Activated naive CD8-positive, alpha-beta T cell treated with anti-CD3 and anti-CD28 coated beads, Interleukin-2, amount 10 ng/mL, durations not matched to agents 7 days and 5 days (primary cell): Measurements from ENCODE around the gene HSD17B11. TPM values are rescaled to one million over a fixed set of nuclear protein-coding genes. Genes with fewer than 3 reads are reported as not detected.
"Not testable (repeated sequence)": the region's sequence is repeated elsewhere in the genome, so short reads cannot be mapped to it uniquely, and the experiment has no call there.

Source experiments
- ATAC-seq: fragments of 150-1000 bp; cut with Tn5 transposase; one replicate; pipeline ENCODE4 v1.10.0; 2021; ENCODE audit warnings: low read depth, moderate library complexity
- POLR2A ChIA-PET: fragments of 350-600 bp; sonication (Branson Sonifier 250); formaldehyde crosslinking; loops from one replicate; lab custom pipeline; 2021; ENCODE audit warnings: antibody characterized with exemption; lab: Charles Lee
- DNase-seq: peaks from one replicate; pipeline ENCODE4 v3.0.0; 2021
- H3K27ac Mint-ChIP-seq: one replicate; pipeline ENCODE4 v1.8.0; 2022; ENCODE audit warnings: mild to moderate bottlenecking, mixed read lengths
- H3K27me3 Mint-ChIP-seq: one replicate; pipeline ENCODE4 v1.8.0; 2022; ENCODE audit warnings: mild to moderate bottlenecking, moderate library complexity, mixed read lengths
- H3K36me3 Mint-ChIP-seq: one replicate; pipeline ENCODE4 v1.8.0; 2021; ENCODE audit warnings: mild to moderate bottlenecking, mixed read lengths
- H3K4me1 Mint-ChIP-seq: one replicate; pipeline ENCODE4 v1.8.0; 2021; ENCODE audit warnings: mixed read lengths
- H3K4me3 Mint-ChIP-seq: one replicate; pipeline ENCODE4 v1.8.0; 2022; ENCODE audit warnings: mild to moderate bottlenecking, moderate library complexity, mixed read lengths
- H3K9me3 Mint-ChIP-seq: one replicate; pipeline ENCODE4 v1.8.0; 2021; ENCODE audit warnings: mixed read lengths
- total RNA-seq, 2 experiments: library from RNA; stranded (reverse); gene quantifications; one replicate each; pipeline ENCODE4 v1.2.3, GENCODE V29; 2021

The HSD17B11 gene
- total RNA-seq, 2 experiments from 2014 or later, result 42.8 to 48.0 TPM

DNA sequence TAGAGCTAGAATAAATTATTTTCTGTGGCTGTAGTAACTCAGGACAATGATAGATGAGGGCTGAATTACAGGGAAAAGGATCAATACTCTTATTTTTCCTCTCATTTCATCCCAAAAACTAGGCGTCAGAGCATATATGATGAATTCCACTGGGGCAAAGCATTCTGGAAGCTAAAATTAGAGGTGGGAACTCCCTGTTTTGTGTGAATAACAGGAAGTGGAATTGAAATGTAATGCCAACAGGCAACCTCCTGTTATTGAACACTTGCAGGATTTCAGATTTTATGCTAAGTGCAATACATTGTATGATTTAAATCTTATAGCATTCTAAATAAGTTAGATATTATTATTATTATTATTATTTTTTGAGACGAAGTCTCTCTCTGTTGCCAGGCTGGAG, 20.9 kb downstream of the HSD17B11 start:
- Mint-ChIP-seq H3K4me3 (no peak overlapping the region), H3K9me3 (no peaks in the 10 kb centered on the region), H3K4me1 (no peaks in the 10 kb centered on the region), H3K27ac (no peak overlapping the region), H3K27me3 (no peaks in the 10 kb centered on the region), H3K36me3 (peaks cover 28% of the 10 kb centered on the region)
- ATAC-seq (no peak), DNase-seq (no peak)
- POLR2A ChIA-PET, result no interaction called here

DNA sequence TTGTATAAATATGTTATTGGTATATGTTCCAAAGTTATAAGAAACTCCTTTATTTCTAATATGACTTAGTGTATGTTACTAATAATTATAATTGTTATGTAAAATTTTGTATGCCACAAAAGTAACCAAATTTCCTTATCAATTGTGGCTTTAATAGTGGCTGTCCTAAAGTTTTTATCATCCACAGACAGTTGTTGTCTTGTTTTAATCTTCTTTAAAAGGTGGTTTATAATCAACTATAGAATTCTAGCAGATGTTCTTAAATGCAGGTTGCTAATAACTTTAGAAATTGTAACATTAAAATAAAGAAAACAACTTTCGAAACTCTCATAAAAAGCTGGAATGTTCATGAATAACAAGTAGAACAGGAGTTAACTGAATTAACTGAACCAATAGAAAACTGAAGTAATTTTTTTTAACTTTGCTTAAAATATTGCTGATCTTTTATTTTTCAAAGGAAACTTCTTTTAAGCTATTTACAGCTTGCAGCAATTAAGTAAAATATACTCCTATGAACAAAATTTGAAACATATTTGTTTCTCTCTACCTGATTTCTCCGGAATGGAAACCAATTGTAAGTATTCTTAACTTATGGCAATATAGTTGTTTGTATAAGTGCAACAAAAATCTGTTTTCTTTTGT, 24.3 kb downstream of the HSD17B11 start:
- Mint-ChIP-seq H3K9me3 (no peaks in the 10 kb centered on the region), H3K27me3 (no peaks in the 10 kb centered on the region), H3K27ac (no peak overlapping the region), H3K4me3 (no peak overlapping the region), H3K4me1 (no peaks in the 10 kb centered on the region), H3K36me3 (peaks cover 33% of the 10 kb centered on the region)
- POLR2A ChIA-PET, result no interaction called here
- ATAC-seq, result no peak
- no peak for DNase-seq

DNA sequence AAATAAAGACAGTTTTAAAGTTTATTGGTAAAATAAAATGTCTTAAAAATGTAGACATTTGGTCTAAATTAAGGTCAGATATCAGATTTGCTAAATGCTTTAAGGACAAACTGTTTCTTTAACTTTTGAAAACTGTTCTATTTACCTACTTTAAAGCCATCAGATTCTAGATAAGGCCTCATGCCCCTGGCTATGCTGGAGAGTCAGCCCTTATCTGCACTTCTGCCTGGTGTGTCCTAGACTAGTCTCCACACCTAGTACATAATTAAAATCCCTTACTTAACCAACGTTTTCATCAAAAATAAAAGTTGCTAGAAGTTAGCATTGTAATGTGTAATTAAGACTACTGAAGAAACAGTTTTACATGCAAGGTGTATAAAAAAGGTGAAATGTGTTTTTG, 25.6 kb downstream of the HSD17B11 start:
- POLR2A ChIA-PET, result no interaction called here
- no peaks in the 10 kb centered on the region for H3K27me3 Mint-ChIP-seq
- H3K36me3 Mint-ChIP-seq, result peaks cover 27% of the 10 kb centered on the region
- no peak overlapping the region for H3K4me3 Mint-ChIP-seq
- H3K27ac Mint-ChIP-seq, result no peak overlapping the region
- H3K4me1 Mint-ChIP-seq, result no peaks in the 10 kb centered on the region
- no peak for ATAC-seq
- DNase-seq, result no peak
- no peaks in the 10 kb centered on the region for H3K9me3 Mint-ChIP-seq

DNA sequence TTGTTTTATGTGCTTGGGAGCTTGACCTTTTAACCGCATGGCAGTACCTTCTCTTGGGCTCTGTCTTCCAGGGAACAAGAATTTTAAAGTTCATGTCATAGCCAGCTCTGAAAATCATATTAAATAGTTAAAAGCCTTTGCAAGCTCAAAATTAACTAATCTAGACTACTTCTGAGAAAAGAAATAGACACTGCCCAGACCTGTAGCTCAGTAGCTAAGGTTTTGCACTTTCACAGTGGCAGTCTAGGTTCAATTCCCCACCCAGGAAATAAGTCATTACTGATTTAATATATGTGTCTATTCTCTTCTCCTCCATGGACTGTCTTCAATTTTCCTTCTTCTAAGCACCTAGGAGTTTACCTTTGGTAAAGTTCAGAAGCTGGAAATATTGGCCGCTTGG, 27.4 kb downstream of the HSD17B11 start:
- no peak overlapping the region for H3K4me3 Mint-ChIP-seq
- H3K27me3 Mint-ChIP-seq, result no peaks in the 10 kb centered on the region
- ATAC-seq, result no peak
- no peaks in the 10 kb centered on the region for H3K4me1 Mint-ChIP-seq
- no peak for DNase-seq
- H3K36me3 Mint-ChIP-seq, result peaks cover 24% of the 10 kb centered on the region
- no peak overlapping the region for H3K27ac Mint-ChIP-seq
- POLR2A ChIA-PET, result no interaction called here
- no peaks in the 10 kb centered on the region for H3K9me3 Mint-ChIP-seq

DNA sequence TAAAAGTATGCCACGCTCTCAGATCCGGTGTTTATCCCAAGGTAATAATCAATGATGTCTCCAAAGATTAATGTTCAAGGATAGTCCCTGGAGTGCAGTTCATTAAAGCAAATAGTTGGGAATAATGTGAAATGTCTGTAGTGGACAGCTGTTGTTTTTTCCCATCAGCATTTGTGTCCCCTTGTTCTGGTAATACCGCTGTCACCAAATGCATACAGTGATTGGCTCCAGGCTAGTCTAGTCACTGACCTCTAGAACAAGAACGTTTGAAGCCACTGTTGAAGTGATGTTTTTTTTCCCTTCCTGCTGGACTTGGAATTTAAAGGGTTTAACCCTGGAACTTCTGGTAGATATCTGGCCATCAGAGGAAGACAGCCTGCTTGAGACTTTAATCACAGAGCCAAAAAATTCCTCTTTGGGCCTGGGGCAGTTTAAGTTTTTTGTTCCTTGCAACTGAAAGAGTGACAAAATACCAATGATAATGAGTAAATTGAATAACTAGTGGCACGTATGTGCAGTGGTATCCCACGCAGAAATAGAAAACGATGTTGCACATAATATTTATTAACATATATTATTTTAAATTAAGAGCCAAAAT, 30.6 kb downstream of the HSD17B11 start:
- POLR2A ChIA-PET, result no interaction called here

DNA sequence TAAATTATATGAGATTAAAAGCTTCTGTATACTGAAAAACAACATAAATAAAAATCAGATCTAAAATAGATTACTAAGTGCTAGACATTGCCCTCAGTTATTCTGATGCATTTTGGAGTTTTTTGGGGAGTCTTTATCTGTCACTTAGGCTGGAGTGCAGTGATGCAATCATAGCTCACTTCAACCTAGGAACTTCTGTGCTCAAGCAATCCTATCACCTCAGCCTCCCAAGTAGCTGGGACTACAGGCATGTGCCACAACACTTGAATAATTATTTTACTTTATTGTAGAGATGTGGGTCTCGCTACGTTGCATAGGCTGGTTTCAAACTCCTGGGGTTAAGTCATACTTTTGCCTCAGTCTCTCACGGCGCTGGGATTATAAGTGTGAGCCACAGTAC, 31.7 kb downstream of the HSD17B11 start:
- POLR2A ChIA-PET, result no interaction called here
- no peak overlapping the region for H3K4me3 Mint-ChIP-seq
- H3K9me3 Mint-ChIP-seq, result no peaks in the 10 kb centered on the region
- H3K4me1 Mint-ChIP-seq, result no peaks in the 10 kb centered on the region
- DNase-seq, result no peak
- no peaks in the 10 kb centered on the region for H3K27me3 Mint-ChIP-seq
- peaks cover 6% of the 10 kb centered on the region for H3K36me3 Mint-ChIP-seq
- H3K27ac Mint-ChIP-seq, result no peak overlapping the region
- no peak for ATAC-seq

More for the DNA sequence above, 30.6 kb downstream of the HSD17B11 start:
- Mint-ChIP-seq H3K27ac (no peak overlapping the region), H3K36me3 (peaks cover 9% of the 10 kb centered on the region), H3K4me3 (no peak overlapping the region), H3K4me1 (no peaks in the 10 kb centered on the region), H3K9me3 (no peaks in the 10 kb centered on the region), H3K27me3 (no peaks in the 10 kb centered on the region)
- DNase-seq (no peak), ATAC-seq (no peak)

DNA sequence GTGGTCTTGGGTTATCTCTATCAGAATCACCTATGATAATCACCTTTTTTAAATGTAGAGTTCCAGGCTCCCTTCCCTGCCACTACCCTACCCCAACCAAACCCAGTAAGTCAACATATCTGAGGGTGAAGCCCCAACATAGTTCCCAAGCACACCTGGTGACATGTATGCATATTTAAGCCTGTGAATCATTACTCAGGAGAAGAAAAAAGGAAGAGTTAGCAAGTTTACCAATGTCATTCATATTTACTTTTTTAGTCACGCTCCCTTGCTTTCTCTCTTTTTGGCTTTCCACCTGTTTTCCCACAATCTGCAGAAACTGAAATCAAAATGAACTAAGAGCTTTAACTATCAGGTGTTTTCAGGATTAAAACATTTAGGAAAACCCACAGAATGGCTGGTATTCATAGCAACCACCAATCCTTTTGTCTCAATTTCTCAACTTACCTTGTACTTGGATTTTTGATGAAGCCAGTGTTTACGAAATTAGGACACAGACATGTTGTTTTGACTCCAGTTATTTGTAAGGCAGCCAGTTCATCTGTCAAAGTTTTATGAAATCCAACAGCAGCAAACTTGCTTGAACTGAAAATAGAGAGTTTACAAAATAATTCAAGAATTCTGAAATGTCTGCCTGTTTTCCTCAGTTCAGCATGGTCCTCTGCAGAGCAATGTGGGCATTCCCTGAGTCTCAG, 34.0 kb downstream of the HSD17B11 start:
- no peaks in the 10 kb centered on the region for H3K27me3 Mint-ChIP-seq
- no peak overlapping the region for H3K4me3 Mint-ChIP-seq
- H3K36me3 Mint-ChIP-seq, result peaks cover 10% of the 10 kb centered on the region
- no peak overlapping the region for H3K27ac Mint-ChIP-seq
- DNase-seq (no peak), ATAC-seq (no peak)
- POLR2A ChIA-PET, result no interaction called here
- no peaks in the 10 kb centered on the region for H3K9me3 Mint-ChIP-seq
- peaks cover 2% of the 10 kb centered on the region for H3K4me1 Mint-ChIP-seq

DNA sequence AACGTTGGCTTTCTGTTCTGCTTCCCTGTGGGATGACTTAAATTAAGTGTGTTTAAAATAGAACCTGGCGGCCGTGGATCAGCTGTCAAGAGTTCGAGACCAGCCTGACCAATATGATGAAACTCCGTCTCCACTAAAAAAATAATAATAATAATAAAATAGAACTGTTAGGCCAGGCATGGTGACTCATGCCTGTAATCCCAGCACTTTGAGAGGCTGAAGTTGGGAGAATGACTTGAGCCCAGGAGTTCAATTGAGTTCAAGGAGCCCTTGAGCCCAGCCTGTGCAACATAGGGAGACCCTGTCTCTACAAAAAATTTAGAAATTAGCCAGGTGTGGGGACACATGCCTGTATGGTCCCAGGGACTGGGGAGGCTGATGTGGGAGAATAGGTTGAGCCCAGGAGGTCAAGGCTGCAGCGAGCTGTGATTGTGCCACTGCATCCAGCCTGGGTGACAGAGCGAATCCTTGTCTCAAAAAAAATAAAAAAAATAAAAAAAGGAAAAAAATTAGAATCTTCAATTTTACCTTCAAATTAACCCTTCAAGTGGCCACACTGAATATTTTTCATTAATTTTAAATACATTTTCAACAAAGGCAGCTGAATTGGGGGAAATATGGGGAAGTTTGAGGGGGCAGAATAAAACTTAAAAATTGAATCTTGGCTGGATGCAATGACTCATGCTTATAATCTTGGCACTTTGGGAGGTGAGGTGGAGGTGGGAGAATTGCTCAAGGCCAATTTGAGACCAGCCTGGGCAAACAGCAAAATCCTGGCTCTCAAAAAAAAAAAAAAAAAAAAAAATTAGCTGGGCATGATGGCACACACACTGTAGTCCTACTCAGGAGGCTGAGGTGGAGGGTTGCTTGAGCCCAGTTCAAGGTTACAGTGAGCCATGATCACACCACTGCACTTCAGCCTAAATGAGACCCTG, 36.6 kb downstream of the HSD17B11 start:
- DNase-seq, result no peak
- peaks cover 10% of the 10 kb centered on the region for H3K36me3 Mint-ChIP-seq
- no peaks in the 10 kb centered on the region for H3K27me3 Mint-ChIP-seq
- ATAC-seq, result no peak
- peaks cover 2% of the 10 kb centered on the region for H3K4me1 Mint-ChIP-seq
- H3K9me3 Mint-ChIP-seq, result no peaks in the 10 kb centered on the region
- no peak overlapping the region for H3K4me3 Mint-ChIP-seq
- POLR2A ChIA-PET, result no interaction called here
- no peak overlapping the region for H3K27ac Mint-ChIP-seq

DNA sequence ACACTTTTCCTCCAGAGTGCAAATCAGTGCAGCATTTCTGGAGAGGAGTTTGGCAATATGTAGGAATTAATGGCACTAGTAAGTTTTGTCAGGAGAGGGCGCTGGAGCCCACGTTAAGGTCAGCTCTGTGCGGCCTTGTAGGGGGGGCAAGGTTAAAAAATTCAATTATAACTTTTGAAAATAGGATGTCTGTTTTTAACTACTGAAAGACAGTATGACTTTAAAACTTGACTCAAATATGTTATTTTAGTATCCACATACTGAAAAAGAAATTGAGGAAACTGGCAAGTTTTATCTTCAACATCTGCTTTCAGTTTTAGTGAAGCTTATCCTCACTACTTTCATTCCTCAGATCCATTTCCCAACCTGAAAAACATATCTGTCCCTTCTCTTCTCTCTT, 37.4 kb downstream of the HSD17B11 start:
- no peaks in the 10 kb centered on the region for H3K9me3 Mint-ChIP-seq
- DNase-seq, result no peak
- H3K36me3 Mint-ChIP-seq, result peaks cover 8% of the 10 kb centered on the region
- peaks cover 2% of the 10 kb centered on the region for H3K4me1 Mint-ChIP-seq
- H3K27me3 Mint-ChIP-seq, result no peaks in the 10 kb centered on the region
- H3K4me3 Mint-ChIP-seq, result no peak overlapping the region
- H3K27ac Mint-ChIP-seq, result no peak overlapping the region
- POLR2A ChIA-PET, result no interaction called here
- no peak for ATAC-seq

DNA sequence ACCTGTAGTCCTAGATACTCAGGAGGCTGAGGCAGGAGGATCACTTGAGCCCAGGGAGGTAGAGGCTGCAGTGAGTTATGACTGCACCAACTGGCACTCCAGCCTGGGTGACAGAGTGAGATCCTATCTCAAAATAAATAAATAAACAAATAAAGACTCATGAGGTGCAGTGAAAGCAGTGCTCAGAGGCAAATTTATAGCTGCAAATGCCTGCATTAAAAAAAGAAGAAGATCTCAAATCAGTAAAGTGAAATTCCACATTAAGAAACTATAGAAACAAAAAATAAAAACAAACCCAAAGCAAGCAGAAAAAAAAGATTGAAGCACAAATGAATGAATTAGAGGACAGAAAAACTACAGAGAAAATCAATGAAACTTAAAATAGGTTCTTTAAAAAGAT, 45.8 kb downstream of the HSD17B11 start:
- no peak for ATAC-seq
- peaks cover 7% of the 10 kb centered on the region for H3K9me3 Mint-ChIP-seq
- DNase-seq, result no peak
- H3K27ac Mint-ChIP-seq, result no peak overlapping the region
- no peak overlapping the region for H3K4me3 Mint-ChIP-seq
- POLR2A ChIA-PET, result no interaction called here
- no peaks in the 10 kb centered on the region for H3K27me3 Mint-ChIP-seq
- no peaks in the 10 kb centered on the region for H3K4me1 Mint-ChIP-seq
- H3K36me3 Mint-ChIP-seq, result peaks cover 25% of the 10 kb centered on the region

DNA sequence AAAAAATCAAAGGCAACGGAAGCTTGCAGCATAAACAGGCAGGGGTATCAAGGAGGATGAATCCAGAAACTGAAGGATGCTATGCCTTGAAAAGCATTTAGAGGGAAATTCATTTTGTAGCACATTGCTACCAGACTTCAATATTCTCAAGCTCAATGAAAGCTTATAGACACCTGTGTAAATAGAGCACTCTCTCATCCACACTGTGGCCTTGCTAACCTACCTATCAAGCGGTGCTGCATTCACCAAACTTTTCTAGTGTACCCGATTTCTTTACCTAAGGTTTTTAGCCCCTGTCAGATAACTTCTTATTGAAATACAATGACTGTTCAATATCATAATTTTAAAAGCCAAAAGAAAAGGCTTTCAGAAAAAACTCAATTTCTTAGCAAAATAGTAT, 48.1 kb downstream of the HSD17B11 start:
- POLR2A ChIA-PET, result no interaction called here
- no peaks in the 10 kb centered on the region for H3K27me3 Mint-ChIP-seq
- no peak overlapping the region for H3K4me3 Mint-ChIP-seq

DNA sequence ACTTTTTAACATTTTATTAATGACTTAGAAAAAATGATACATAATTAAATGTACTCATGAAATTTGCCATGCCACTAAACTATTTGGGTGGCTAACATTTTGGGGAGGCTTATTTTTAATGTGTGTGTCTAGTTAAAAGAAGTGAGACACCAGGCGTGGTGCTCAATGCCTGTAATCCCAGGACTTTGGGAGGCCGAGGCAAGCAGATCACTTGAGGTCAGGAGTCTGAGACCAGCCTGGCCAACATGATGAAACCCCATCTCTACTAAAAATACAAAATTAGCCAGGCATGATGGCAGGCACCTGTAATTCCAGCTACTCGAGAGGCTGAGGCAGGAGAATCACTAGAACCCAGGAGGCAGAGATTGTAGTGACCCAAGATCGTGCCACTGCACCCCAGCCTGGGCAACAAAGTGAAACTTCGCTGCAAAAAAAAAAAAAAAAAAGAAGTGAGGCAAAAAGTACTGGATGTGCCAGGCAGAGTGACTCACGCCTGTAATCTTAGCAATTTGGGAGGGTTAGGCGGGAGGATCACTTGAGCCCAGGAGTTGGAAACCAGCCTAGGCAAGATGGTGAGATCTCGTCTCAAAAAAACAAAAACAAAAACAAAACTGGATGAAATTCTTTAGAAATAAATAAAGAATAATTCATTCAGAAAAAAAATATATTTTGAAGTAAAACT, 48.9 kb downstream of the HSD17B11 start:
- H3K4me1 Mint-ChIP-seq, H3K4me3 Mint-ChIP-seq, H3K9me3 Mint-ChIP-seq, H3K27ac Mint-ChIP-seq, ATAC-seq, POLR2A ChIA-PET, H3K27me3 Mint-ChIP-seq, DNase-seq: not testable (repeated sequence)
- peaks cover 46% of the 10 kb centered on the region for H3K36me3 Mint-ChIP-seq

More for the DNA sequence above, 48.1 kb downstream of the HSD17B11 start:
- Mint-ChIP-seq H3K4me1 (no peaks in the 10 kb centered on the region), H3K36me3 (peaks cover 41% of the 10 kb centered on the region), H3K27ac (no peak overlapping the region), H3K9me3 (peaks cover 7% of the 10 kb centered on the region)
- ATAC-seq (no peak), DNase-seq (no peak)

DNA sequence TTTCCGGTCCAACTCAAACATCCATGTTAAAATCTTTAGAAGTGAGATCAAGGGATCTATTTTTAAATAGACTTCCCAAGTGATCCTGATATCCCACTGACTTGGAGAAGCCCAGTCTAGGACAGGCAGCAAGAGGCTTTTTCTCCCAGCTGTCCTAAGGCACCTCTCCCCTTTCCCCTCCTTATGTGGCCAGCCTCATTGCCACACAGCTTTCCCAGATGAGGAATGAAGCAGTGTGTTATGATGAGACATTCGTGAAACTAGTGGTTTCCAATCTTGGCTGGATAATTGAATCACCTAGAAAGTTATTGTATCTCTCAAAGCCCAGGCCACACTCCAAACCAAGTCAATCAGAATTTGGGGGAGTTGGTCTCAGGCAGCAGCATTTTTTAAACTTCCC, 51.5 kb downstream of the HSD17B11 start:
- Mint-ChIP-seq H3K9me3 (peaks cover 3% of the 10 kb centered on the region), H3K4me1 (no peaks in the 10 kb centered on the region), H3K27me3 (no peaks in the 10 kb centered on the region), H3K36me3 (peaks cover 43% of the 10 kb centered on the region), H3K27ac (no peak overlapping the region), H3K4me3 (no peak overlapping the region)
- POLR2A ChIA-PET, result no interaction called here
- DNase-seq (no peak), ATAC-seq (no peak)
